GM20000 (cell line): Measurements from ENCODE around the gene TMEM253.

ENCODE experiments used
- DNase-seq: peaks from one replicate; pipeline ENCODE4 v3.0.0; 2012; ENCODE audit warnings: low spot score
- CTCF ChIP-seq: IDR thresholded peaks from 2 replicates; pipeline ENCODE4 v1.5.1; 2012; ENCODE audit warnings: mild to moderate bottlenecking, control low read depth; ENCODE audit errors: extremely low read depth, missing control alignments

The TMEM253 gene

DNA sequence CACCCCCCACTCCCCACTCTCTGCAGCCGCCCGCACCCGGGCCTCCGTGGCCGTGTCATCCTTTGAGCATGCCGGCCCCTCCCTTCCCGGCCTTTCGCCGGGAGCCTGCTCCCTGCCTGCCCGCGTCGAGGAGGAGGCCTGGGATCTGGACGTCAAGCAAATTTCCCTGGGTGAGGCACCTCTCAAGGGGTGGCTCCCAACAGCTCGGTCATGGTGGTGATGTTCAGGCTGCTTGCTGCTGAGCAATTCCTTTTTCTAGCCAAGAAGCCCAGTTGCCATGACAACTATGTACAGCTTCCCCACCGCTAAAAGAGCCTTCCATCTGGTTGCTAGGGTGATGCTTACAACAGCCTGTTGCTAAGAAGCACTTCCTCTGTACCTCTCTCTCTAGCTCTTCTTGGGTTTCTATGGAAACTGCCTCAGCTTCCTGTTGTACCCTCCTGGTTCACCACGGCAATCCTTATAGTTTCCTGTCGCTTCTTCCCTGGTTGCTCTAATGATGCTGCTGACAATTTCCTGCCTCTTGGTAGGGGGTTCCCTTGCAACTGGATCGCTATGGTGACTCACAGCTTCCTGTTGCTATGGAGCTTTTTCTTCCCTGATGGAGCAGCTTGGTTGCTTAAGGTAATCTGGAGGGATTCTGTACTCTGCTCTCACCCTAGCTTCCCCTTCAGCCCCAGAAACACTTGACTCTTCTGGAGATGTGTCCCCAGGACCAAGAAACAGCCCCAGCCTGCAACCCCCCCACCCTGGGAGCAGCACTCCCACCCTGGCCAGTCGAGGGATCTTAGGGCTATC, 13.4 kb upstream of the TMEM253 start:
- no peak for TF ChIP-seq CTCF
- DNase-seq: no peak

- no peak for TF ChIP-seq CTCF
- DNase-seq: no peak
Measured at GRCh38 chr14:21088687-21089086, 12.2 kb upstream of the TMEM253 start.

DNA sequence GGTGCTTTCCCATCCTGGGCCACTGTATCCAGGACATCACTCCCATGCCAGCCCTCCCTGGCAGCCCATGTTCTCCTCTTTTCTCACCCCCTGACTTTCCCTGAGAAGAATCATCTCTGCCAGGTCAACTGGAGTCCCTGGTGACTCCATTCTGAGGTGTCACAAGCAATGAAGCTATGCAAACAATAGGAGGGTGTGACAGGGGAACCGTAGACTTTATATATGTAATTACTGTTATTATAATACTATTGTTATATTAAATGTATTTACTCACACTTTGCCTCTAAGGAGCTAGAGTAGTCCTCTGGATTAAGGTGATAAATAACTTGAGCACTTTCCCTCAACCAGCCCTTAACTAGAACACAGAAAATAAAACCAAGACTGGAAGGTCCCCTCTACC, 11.6 kb upstream of the TMEM253 start:
- TF ChIP-seq CTCF: no peak
- no peak for DNase-seq

DNA sequence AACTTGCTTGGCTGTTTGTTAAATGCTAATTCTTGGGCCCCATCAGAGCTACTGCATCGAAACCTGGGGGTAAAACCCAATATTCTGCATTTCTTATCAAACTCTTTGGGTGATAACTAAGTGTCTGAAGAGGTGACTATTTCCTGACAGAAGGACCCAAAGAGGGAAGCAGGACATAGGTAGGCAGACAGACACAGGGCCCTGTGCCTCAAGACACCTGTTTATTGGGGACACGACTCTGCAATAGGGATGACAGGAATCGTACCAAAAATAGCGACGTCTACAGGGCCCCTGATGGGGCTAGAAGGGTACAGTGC, 11.0 kb upstream of the TMEM253 start:
- TF ChIP-seq CTCF: no peak
- no peak for DNase-seq

- no peak for DNase-seq
Measured at GRCh38 chr14:21090194-21090939, 10.5 kb upstream of the TMEM253 start.

GRCh38 chr14:21090940-21091663, 9.8 kb upstream of the TMEM253 start:
- DNase-seq: no peak
- no peak for TF ChIP-seq CTCF

More at GRCh38 chr14:21090194-21090939, 10.5 kb upstream of the TMEM253 start:
- TF ChIP-seq CTCF: peak; percentile 16

GRCh38 chr14:21091821-21092272, 9.0 kb upstream of the TMEM253 start:
- no peak for TF ChIP-seq CTCF
- no peak for DNase-seq
